GM21360 (cell line): Measurements from ENCODE around the gene TET1.
"Not testable (repeated sequence)": the region's sequence is repeated elsewhere in the genome, so short reads cannot be mapped to it uniquely, and the experiment has no call there.

Experiments used
- ATAC-seq: cut with Tn5 transposase; IDR thresholded peaks from one replicate; pipeline ENCODE4 v1.9.1; 2021; ENCODE audit warnings: mild to moderate bottlenecking, moderate library complexity; ENCODE audit not compliant: unreplicated experiment

The TET1 gene

DNA sequence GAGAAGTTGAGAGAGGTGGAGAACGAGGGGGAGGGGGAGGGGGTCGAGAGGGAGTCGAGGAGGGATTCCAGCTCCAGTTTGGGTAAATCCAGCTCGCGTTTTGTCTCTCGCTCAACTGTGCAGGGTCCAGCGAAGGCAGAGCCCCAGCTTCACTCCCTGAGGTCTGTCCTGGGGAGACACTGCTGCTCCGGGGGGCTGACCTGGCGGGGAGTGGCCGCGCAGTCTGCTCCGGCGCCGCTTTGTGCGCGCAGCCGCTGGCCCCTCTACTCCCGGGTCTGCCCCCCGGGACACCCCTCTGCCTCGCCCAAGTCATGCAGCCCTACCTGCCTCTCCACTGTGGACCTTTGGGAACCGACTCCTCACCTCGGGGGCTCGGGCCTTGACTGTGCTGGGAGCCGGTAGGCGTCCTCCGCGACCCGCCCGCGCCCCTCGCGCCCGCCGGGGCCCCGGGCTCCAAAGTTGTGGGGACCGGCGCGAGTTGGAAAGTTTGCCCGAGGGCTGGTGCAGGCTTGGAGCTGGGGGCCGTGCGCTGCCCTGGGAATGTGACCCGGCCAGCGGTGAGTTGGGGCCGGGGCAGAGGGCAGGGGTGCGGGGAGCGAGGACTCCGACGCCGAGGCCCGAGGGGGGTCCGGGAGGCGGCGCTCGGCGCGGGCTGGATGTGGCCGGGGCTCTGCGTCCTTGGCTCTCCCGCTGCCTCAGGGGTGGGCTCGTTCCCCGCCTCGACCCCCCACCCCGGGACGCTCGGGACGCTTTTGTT lies at the start of gene TET1:
TSS of gene TET1 (plus strand) at position 152 of the 757 bp plus-strand sequence. CDS start 12,002 bp downstream, outside the sequence.
- ATAC-seq: no peak

DNA sequence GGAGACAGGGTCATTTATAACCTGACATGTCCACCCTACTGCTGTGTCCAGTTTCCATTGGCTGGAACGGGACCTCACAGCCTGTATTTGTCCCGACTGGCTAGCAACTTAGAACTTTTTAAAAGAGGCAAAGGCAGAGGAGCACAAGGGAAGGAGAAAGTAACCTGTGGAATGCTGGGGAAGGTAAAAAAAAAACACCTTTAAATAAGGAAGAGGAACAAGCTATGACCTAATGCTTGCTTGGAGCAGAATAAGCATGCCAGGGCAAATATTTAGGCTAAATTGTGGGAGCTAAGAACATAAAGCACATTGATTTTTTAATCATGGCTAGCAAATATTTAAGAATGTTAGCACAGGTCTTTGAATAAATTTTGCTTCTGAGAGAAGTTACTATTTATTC lies 43.9 kb upstream of the TET1 start:
- ATAC-seq: not testable (repeated sequence)

DNA sequence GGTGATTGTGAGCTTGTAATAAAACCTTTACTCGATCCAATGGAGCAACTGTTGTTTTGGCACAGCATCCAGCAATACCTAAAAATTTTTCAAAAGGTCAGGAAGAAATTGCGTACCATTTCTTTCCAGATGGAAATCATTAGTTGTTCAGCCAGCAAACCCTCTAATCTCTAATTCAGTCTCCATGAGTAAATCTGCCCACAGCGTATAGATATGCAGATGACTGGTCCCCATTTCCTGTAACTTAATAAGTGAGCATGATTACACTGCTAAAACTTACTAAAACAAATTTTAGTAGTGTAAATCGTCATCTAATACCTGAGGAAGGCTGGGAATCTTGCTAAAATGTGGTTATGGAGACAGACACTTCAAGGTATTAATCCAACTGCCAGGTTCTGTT lies 43.4 kb upstream of the TET1 start:
- no peak for ATAC-seq

DNA sequence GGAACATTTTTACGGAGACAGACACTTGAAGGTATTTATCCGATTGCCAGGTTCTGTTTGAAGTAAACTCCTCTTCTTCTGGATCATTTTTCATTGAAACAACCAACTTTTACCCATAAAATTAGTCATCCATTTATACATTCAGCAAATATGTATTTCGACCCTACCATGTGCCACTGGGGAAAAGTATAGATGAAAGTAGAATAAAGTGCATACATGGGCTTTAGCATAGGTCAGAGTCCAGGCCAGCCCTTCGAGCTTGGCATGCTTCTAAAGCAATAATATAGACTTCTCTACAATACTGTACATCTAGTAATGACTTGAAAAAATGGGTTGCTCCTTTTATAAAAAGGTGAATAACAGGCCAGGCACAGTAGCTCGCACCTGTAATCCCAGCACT lies 42.9 kb upstream of the TET1 start:
- no peak for ATAC-seq

DNA sequence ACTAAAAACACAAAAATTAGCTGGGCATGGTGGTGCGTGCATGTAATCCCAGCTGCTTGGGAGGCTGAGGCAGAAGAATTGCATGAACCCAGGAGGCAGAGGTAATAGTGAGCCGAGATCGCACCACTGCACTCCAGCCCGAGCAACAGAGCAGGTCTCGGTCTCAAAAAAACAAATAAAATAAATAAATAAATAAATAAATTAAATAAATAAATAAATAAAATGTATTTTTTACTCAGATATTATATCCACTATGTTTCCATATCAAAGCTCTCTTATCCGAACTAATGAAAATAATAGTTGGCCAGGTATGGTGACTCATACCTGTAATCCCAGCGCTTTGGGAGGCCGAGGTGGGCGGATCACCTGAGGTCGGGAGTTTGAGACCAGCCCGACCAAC lies 41.5 kb upstream of the TET1 start:
- ATAC-seq: not testable (repeated sequence)

DNA sequence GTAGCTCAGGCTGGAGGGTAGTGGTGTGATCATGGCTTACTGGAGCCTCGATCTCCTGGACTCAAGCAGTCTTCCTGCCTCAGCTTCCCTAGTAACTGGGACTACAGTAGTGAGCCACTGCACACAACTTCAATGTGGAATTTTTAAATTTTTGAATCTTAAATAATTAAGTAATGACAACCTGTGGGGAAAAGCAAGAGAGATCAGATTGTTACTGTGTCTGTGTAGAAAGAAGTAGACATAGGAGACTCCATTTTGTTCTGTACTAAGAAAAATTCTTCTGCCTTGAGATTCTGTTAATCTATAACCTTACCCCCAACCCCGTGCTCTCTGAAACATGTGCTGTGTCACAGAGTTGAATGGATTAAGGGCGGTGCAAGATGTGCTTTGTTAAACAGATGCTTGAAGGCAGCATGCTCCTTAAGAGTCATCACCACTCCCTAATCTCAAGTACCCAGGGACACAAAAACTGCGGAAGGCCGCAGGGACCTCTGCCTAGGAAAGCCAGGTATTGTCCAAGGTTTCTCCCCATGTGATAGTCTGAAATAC lies 34.6 kb upstream of the TET1 start:
- not testable (repeated sequence) for ATAC-seq

DNA sequence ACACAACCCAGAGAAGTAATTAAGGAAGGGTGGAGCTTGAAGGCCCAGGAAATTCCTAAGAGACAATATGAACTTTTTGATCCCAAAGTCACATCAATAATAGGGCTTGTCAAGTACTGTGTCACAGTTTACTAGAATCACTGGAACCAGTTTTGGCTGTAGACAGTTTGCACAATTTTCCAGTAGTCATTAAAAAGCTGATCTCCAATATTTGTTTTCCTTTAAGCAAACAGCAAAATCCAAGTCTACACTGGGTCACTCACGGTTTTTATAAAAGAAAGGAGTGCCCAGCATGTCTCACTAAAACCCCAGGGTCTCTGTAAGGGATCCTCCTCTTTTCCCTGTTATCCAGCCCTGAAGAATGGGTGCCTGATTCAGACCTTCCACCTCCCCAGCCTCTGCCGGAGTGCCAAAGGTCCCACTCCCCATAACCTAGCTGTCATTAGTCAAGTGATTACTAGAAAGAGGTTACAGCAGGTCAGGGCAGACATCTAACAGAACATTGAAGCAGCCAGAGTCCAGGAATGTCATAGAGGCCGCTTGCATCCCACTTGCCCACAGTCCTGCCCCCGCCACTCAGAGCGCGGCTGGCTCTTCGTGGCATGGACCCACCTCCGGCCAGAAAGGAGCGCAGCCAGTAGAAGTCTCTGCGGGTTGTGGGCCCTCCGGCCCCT lies 33.4 kb upstream of the TET1 start:
- peak; percentile 41 for ATAC-seq

DNA sequence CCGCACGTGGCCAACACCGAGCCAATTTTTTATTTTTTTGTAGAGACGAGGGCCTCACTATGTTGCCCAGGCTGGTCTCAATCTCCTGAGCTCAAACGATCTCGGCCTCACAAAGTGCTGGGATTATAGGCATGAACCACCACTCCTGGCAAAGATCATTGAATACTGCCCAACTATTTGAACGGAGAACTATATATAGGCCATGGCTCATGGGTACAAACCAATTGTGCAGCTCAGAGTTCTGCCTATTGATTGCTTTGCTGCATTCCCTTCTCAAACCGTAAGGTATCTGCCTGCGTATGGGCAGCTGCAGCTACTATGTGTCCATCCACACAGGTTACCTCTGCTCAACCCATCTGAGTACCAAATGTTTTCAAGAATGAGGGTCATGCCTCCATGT lies 23.2 kb upstream of the TET1 start:
- ATAC-seq: no peak

DNA sequence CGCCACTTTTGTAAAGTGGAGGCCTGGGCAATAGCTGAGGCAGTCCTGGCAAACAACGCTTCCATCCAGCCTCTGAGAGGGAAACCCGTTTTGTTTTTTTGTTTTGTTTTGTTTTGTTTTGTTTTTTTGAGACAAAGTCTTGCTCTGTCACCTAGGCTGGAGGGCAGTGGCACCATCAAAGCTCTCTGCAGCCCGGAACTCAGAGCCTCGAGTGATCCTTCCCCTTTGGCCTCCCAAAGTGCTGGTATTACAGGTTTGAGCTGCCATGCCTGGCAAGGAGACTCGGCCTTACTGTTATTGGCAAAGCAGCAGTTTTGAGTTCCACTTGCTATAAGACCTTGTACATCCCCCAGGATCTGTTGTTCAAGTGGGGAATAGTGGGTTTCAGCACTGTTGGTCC lies 22.3 kb upstream of the TET1 start:
- no peak for ATAC-seq

DNA sequence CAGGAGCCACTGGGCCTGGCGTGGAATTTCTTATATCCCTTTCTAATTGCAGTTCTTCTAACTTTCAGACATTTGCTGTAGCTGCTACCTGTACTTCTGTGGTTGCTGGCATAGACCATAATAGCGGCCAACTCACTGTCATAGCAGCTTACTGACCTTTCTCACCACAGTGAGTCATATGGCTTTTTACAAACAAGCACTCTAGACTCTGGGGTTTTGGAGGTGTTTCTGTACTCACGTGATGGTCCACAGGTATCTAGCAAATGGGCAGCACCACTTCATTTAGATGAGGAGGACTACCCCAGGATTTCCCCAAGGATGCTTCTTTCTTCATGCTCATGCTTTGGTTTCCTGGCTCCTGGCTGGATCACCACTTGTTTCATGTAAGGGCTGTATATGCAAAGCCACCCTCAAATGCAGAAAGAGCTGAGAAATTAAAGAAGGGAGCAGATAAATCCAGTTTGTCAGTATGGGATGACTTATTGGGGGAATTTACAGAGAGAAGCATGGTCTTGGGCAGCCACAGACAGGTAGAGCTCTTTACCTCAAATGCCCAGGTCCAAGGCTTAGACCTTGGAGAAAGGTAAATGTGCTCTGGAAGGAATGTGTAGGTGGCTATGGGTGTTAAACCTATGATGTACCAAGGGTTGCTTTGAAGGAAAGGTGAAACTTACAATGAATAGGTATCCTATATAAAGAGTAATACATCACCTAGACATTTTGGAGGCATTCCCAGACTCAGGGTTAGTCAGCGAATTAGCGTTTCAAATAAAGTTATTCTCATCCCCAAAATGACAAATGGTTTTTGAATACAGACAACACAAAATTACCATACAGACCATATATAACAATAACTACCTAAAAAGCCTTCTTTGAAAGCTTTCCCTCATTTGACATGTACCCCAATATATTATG lies 16.9 kb upstream of the TET1 start:
- ATAC-seq: no peak

DNA sequence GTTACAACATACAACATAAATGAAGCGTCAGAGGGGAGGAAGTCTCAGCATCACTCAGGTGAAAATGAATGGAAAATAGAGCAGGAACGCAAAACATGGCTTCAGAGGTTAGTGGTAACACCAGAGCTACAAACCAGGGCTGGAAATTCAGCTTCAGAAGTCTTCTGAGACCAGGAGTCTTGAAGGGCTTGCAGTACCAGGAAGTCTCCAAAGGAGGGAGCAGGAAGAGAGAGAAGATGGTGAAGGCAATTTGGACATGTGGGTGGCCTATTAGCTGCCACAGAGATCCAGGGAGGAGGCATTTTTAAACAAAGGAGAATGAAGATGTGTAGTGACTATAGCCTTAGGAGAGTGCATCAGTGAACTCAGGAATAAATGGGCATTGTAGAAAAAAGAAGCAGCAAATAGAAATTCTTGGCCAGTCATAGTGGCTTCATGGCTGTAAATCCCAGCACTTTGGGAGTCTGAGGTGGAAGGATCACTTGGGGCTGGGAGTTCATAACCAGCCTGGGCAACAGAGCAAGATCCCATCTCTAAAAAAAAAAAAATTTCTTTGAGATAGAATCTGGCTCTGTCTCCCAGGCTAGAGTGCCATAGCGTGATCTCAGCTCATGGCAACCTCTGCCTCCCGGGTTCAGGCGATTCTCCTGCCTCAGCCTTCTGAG lies 9.3 kb upstream of the TET1 start:
- ATAC-seq: no peak

DNA sequence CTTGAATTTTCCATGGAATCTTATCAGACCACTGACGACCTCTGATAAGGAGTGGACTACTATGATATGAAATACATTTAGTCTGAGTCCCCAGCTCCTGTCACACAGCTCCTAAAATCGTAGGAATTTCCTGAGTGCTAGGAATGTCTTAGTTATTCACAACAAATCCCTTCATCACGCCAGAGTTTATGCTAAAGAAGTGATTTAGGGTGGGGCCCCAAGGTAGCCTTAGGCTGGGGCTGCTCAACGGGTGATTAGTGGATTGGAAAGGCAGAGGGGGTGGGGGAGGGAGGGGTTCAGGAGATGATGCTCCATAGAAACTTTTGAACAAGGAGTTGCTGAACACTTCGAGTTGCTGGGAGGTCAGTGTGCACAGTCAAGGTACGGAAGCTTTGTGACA lies 7.0 kb upstream of the TET1 start:
- ATAC-seq: no peak

DNA sequence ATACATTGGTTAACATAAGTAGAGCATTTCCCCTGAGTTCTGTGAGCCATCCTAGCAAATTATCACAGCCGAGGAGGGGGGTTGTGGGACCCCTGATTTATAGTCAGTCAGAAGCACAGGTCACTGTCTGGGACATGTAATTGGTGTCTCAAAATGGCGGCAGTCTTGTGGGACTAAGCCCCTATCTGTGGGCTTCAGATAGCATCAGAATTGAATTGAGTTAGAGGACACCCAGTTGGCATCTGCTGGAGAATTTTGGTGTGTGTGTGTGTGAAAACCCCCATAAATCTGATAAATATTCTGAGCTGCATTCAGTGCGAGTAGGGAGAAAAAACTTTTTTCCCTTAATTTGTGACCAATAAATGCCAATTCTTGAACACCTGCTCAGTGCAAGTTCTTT lies 6.5 kb upstream of the TET1 start:
- ATAC-seq: no peak

DNA sequence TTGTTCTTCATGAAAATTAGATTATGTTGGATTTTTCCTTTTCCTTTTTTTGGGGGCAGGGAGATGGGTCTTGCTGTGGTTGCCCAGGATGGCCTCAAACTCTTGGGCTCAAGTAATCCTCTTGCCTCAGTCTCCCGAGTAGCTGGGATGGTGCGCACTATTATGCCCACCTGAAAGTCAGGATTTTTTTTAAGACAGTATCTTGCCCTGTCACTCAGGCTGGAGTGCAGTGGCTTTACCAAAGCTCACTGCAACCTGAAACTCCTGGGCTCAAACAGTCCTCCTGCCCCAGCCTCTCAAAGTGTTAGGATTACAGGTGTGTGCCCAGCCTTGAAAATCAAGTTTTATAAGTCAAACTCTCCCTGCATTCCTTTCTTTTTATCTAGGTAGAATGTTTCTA lies 1.7 kb upstream of the TET1 start:
- ATAC-seq: no peak

DNA sequence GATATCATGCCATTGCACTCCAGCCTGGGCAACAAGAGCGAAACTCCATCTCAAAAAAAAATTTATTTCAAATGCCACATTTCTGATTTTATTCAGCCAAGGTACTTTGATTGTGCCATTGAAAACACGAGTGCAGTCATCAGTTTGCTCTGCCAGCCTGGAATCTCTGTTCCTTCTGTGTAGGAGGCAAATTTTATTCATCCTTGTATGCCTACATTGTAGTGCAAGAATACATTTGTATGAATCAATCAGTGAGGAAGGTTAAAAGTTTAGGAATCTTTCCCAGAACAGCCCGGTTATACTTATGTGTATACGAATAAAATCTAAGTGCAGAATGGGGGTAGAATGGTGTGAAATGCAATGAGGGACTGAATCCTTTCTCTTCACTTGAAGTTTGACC lies 886 bp upstream of the TET1 start:
- ATAC-seq: no peak

DNA sequence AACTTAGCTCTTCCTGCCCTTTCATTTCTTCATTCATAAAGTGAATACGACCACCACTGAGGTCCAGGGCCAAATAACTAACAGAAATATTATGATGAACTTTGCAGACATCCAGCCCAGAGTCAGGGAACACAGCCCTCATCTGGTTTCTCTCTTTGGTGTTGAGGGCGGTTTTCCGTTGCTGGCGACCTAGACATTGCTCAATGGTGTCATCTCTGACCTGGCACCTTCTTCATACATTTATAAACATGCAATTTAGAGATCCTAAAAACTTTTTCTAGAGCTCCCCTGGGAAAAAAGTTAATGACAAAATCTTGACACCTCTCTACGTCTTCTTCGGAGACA lies 324 bp upstream of the TET1 start:
- no peak for ATAC-seq

DNA sequence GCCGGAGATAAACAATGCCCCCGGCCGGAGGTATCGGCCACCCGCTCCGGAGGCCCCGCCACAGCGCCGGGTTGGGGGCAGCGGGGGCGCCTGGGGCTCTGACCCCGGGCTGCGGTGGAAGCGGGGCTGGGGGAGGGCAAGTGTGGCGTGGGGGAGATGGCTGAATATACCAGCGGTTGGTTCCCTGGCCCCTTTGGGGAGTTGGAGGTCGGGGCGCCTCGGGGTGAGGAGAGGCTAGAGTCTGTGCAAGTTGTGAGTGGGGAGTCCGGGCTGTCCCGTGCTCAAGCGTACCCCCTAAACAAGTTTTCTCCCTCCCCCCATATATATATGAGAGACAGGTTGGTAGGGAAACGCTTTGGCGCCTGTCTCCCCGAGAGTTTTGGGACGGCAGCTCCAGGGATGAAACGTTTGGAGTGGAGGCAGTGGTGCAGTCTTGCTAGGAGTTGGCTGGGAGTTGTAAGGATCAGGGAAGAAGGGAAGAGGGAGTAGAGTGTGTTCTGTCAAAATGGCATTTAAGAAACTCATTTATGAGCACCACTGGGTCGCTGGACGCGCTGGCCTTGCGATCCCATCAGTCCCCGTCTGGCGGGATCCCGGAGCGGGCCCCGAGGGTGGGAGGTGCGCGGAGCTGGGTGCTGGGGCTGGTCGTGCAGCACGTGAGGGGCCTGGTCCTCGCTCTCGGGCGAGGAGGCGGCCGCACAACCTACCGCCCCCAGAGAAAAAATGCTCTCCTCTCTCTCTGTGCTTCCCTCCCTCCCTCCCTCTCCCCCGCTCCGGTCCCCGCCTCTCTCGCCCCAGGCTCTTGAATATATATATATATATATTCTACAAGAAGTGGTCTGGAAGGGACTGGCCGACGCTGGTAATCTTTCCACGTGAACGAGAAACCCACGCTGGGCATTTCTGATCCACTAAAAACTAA lies 1.1 kb downstream of the TET1 start:
- no peak for ATAC-seq

DNA sequence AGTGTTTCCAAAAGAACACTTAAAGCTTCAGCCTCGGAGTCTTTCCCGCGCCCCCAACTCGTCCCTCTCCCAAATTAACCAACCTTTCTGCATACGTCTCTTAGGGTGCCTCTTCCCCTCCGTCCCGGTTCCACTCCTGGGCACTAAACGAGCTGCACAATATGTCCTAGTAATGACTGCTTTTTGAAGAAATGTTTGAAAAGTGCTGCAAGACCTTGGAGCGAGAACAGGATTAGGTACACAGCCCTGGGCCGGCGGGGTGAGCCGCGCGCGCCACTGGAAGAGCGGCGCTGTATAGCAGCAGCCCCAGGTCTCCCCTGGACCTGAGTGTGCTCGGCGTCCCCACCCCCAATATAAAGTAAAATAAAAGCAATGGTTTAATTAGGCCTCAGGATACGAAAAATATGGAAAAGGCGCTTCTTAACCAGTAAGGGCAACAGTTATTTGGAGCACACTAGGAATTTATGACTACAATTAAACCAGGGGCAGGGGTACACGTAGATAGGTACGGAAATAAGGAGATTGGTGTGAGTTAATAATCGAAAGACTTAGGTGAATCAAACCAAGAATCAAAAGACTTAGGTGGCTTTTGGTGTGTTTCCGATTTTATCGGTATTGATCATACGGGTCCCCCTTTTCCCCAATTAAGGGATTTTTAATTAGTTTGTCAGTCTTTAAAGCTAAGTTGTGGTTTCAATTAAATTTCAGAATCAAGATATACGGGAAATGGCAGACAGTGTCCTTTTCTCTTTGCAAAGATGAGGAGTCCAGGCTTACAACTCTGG lies 1.9 kb downstream of the TET1 start:
- ATAC-seq: no peak
